ENCODE results near the gene ABTB2.

Gene ABTB2

DNA sequence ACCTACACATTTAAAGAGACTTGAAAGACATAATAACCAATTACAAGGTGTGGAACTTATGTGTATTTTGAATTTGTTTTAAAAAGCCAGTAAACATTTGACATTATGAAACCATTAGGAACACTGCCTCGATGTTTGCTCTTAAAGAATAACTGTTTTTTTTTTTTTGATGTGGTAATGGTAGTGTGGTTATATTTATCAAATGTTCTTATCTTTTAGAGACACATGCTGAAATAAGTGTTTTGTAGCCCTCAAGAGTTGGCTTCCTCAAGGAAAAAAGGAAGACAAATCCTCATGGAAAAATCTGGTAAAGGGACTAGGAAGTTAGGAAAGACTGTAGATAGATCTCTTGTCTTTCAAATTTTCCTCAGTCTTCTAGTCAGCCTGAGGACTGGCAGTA lies 2.2 kb upstream of the ABTB2 start:
- DNase-seq (ENCODE audit: low read depth in 2 of 2), result no peak

DNA sequence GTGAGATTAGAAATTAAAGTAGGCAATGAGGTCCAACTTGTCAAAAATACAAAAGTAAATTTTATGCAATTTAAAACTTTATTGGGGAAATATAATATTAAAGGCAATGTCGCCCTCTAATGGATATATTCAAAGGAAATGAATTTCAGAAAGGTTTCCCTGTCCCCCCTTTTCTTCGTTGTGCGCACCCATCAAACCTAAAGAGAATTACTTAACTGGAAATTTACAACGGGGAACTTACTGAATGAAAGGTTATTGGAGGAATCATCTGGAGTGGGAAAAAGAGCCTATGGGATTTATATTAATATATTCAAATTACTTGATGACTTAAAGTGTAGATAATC lies 1.7 kb upstream of the ABTB2 start:
- no peak for DNase-seq (ENCODE audit: low read depth in 2 of 2)

DNA sequence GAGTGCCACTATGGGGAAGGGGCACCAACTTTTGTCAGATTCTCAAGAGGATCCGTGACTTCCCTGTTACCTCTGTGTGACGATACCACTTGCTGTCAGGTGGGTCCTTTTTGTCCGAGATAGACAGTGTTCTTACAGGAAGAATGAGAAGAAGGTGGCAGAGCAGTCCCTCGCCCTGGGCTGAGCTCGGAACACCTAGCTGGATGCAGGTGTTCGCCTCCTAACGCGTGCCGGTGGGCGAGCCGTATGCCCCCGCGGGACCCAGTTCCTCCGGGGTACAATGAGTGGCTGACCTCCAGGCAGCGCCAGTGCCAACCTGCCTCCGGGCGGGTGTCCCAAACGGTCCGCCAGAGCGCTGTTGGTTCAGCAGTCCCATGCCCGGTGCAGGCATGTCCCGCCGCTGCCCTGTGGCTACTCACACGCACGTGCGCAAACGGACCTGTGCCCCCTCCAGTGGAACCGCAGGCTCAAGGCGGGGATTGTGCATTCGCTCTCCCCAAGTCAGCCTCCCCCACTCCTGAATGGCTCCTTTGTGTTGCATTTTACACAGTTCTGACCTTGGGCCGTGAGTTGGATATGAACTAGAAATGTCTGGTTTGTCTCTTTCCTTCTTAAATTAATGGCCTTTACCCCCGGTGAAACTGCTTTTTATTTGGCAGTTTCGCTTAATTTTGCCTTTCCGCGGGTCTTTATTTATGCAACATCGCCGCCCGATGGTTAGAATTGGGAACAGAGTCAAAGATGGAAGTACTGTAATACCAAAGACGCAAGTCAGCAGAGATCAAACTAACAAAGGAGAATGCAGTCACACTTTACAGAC lies 1.1 kb upstream of the ABTB2 start:
- DNase-seq (ENCODE audit: low read depth in 2 of 2), result peak; percentile 47 to 59

DNA sequence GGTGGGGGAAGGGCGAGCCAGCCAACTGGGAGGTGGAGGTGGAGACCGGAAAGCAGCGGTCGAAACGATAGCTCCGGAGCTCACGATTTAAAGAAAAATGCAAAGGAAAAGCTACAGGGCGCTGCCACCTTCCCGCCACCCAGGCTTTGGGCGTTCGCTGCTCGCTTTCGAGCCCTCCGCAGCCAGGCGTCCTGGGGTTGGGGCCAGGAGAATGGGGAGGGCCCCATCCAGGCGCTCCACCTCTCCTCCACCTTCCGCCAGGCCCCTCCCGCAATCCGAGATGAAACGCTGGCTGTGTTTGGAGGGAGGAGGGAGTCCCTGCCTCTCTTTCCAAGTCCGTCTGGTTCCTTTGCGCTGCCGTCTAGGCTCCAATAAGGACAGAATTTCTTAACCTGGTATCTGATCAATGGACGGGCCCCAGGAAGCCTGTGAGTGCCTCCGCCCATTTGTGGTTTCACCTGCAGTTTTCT lies 483 bp upstream of the ABTB2 start:
- no peak for DNase-seq (ENCODE audit: low read depth in 2 of 2)

DNA sequence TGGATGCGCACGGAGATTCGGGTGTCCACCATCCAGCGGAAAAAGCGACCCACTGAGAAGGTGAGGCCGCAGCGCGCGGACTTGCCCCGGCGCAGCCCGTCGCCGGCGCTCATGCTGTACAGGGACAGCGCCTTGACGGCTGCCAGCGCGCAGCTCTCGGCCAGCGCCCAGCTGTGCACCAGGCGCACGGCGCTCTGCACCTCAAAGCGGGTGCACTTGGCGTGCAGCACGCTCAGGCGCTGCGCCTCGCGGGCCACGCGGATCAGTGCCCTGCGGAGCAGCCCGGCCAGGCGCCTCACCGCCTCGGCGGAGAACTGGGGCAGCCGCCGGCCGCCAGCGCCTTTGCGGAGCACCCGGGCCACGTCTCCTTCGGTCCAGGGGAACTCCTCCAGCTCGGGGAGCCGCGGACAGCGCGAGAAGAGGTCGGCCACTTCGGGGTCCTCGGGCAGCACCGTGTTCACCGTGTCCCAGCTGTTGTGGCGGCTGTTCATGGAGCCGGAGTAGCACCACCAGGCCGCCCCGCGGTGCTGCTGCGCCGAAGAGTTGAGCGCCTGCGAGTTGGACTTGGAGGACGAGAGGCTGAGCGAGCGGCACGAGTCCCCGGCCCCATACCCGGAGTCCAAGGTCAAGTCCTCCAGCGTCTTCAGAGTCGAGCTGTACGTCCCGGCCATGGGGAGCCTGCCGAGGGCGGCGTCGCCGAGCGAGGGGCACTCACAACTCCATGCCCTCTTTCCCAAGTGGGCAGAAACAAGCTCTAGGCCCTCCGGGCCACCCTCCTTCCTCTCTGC lies 703 bp downstream of the ABTB2 start:
- DNase-seq (ENCODE audit: low read depth in 2 of 2), result no peak

DNA sequence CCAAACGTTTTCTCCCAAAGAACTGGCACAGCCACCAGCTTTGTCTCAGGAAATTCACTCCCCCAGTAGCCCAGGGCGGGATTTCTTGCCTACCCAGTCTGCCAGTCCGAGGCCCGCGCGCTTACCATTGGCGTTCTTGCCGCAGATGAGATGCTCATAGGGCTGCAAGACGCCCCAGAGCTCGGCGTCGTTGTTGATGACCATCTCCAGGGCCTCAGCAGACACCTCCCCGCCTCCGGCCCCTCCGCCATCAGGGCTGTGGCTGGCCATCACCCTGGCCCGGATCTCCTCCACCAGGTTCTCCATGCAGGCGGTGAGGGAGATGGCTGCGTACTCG lies 1.3 kb downstream of the ABTB2 start:
- no peak for DNase-seq (ENCODE audit: low read depth in 2 of 2)

DNA sequence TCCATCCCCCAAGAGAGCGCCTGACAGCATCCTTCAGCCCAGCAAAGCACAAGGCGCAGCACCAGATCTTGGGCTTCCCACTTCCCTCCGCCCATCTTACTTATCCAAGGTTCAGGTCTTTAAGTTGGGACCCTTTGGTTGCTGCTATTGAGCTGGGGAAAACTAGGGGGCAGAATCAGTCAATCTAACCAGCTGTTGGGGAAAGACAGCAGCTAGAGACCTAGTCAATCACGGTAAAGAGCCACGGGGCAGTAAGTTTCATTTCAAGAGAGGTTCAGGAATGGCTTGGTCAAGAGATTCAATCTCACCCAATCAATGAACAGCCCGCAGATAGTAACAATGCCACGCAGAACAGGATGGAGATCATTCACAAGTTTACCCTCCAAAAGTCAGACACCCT lies 1.7 kb downstream of the ABTB2 start:
- no peak for DNase-seq (ENCODE audit: low read depth in 2 of 2)

DNA sequence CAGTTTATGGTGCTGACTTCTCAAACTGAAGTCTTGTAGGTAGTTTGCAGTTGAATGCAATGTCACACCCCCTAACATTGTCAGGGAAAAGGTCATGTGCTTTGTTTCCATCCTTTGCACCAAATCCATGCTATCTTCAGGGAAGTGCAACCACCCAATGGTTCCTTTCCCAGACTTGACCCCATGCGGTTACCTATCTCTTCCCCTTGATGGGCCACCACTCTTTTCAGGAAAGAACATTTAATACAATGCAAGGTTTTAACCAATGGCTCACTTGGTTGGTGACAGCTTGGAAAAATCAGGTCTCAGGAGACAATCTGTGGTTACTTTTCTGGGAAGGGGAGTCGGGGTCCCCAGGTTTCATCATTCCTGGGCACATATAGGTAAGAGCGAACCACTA lies 2.1 kb downstream of the ABTB2 start:
- no peak for DNase-seq (ENCODE audit: low read depth in 2 of 2)

DNA sequence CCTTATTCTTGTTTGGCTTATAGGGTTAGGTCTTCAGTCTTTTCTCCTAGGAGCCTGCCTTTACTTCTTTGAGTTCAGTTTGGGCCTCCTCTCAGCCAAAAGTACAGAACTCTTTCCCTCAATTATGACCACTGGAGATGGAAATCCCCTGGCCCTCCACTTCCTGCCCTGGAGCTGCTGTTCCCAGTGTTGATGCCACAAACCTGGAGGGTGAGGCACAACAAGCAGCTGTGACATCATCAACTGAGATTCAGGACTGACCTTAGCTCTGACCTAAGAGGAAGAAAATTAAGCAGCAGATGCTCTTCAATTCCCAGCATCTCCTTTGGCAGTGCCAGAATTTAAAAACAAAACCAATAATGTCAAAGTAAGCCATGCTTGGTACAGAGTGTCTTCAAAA lies 3.0 kb downstream of the ABTB2 start:
- DNase-seq (ENCODE audit: low read depth in 2 of 2), result no peak

DNA sequence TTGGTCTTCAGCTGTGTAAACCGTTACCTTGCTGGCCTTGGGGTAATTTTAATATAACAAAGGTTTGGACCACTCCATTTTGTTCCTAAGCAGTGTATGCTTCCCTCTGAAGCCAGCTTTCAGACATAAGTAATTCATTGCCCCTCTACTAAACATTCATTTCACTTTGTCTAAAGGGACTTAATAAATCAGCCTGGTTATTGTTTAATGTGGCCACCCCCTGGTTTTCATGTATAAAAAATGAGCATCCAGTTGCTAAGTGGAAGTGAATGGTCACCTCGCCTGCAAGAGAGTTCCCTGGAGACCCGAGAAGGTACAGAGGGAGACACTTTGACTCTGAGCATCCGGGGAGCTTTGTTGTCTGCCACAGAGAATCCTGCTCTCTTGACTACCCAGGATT lies 3.9 kb downstream of the ABTB2 start:
- DNase-seq (ENCODE audit: low read depth in 2 of 2), result no peak

DNA sequence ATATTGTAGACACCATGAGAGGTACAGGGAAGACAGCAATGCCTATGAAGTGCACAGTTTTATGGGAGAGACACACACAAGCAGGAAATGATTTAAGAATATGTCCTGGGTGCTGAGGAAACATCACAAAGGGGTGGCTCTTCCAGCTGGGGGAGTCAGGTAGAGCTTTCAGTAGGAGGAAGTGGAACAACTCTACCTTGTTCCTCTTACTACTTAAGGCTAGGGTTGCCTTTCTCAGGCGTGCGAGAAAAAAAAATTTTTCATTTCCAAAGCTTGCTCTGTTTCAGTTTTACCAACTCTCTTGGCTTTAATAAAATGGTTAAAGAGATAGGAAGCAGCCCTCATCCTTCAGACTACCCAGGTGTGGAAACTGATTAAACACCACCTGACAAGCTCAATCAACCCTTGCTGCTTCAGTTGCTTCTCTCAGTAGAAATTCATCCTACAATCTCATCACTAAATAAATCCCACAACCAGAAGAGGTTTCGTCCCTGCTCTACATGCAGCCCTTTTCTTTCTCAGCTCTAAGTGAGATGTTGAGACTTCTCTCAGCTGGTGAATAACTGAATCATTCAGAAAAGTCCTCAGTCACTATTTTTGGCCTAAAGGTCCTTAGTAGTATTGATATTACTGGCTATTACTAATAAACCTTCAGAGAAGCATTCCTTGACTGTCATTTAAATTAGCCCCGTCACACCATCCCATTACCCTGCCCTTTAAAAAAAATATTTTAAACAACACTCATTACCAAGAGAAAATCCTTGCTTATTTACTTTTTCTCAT lies 5.9 kb downstream of the ABTB2 start:
- DNase-seq (ENCODE audit: low read depth in 2 of 2), result no peak

DNA sequence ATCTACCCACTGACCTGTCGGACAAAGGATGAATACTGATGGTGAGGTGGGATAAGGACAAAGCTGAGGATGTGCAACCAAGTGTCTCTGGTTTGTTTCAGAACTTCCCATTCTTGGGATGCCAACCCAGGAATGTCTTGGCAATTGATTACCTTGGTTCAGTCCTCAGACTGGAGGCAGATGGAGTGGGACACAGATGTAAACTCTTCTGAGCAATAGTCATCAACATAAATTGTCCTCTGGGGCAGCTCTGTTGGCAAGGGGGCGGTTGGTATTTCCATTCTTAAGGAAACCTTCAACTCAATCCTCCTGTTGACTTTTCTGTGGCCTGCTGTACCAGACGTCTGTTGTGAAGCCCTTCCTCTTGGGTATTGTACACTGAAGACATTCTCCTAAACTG lies 6.8 kb downstream of the ABTB2 start:
- DNase-seq (ENCODE audit: low read depth in 2 of 2), result no peak

DNA sequence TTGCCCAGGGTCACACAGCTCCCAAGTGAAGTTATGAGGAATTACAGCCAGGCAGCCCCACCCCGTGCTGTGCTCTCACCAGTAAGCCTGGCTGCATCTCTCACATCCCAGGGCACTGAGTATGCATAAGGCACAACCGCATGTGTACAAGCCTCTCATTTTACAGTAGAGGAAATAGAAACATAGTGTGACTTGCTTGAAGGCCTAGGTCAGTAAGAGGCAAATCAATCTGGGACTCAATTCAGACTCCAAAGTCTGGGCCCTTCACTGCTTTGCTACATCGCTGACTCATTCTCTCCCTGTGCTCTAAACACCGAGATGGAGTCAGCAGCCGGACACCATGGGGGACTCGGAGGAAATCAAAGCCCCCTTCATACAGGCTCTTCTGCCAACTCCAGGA lies 7.9 kb downstream of the ABTB2 start:
- DNase-seq (ENCODE audit: low read depth in 2 of 2), result no peak

DNA sequence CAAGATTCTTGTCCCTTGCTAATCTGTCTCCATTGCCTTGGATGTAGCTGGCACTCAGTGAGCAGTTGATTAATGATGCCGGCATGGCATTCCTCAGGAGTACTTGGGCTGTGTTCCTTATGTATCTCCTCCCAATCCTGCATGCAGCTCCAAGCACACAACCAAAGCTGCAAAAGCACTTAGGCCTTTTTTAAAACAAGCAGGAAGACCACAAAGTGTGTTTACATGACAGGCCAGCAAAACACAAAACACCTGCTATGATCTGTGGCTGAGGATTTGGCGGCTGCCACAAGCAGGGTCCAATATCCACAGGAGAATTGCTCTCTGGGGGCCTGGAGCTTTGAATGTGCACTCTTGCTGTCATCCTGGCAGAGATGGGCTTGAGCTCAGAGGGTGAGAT lies 8.9 kb downstream of the ABTB2 start:
- DNase-seq (ENCODE audit: low read depth in 2 of 2), result no peak

DNA sequence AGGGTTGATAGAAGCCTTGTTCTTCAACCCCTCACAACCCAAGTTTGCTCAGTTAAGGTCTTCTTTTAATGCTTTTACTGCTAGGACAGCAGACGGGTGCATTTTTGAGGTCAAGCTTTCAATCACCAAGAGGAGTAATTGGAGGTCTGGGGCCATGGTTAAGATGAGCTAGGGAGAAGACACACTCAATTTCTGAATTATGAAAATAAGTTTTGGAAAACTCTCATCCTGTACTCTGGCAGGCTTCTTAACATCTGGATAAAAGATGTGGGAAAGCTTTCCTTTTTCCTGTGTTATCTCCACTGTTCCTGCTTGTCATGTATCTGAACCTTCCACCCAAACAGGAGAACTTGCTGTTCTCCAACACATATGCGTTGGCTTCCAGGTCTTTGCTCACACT lies 9.7 kb downstream of the ABTB2 start:
- no peak for DNase-seq (ENCODE audit: low read depth in 2 of 2)

DNA sequence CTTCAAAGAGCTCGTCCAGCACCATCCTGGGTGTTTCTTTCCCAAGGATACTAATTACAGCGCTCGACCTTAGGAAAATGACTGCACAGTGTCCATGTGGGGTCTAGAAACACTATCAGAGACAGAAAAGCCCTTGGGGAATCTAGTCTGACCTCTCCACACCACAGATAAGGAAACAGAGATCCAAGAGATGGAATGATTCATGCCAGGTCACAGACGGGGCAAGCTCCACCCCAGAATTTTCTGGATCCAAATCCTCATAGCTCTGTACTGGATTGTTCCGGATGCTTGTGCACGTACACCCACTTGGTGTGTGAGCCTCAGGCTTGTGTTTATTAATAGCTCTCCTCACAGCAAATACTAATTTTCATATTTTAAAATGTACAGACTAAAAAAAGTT lies 11.3 kb downstream of the ABTB2 start:
- no peak for DNase-seq (ENCODE audit: low read depth in 2 of 2)

DNA sequence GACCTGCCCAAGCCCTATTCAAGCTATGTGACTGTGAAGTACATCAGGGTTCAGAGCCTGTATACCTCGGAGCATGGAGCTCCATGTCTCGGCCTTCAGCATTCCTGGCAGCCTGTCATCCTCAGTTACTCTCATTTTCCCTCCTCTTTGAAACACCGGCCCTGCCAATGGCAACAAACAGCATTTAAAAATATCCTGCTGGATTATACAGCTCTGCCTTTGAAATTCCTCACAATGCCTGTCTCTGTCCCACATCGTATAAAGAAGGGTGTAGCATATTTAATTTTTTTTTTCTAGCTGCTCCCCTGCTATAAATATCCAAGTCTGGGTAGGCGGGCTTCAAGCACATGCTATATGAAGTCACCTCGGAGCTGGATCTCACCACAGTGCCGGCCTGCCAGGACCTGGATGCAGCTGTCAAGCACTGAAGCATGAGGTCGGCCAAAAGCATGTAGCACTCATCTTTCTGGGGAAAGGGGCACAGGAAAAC lies 11.8 kb downstream of the ABTB2 start:
- DNase-seq (ENCODE audit: low read depth in 2 of 2), result no peak

DNA sequence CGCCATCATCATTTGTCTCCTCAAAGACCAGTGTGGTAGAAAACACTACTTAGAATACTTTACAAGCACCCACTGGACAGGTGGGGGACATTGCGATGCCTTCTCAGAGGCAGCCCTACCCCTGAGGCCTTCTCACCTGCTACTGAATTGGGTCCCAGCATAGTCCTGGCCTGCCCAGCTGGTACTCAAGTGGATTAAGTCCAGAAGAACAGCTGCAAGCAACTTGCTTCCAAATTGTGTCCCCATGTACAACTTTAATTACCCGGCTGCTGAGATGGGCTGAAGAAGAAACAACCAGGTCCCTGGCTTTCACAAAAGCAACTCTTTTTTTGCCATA lies 12.3 kb downstream of the ABTB2 start:
- DNase-seq (ENCODE audit: low read depth in 2 of 2), result no peak

DNA sequence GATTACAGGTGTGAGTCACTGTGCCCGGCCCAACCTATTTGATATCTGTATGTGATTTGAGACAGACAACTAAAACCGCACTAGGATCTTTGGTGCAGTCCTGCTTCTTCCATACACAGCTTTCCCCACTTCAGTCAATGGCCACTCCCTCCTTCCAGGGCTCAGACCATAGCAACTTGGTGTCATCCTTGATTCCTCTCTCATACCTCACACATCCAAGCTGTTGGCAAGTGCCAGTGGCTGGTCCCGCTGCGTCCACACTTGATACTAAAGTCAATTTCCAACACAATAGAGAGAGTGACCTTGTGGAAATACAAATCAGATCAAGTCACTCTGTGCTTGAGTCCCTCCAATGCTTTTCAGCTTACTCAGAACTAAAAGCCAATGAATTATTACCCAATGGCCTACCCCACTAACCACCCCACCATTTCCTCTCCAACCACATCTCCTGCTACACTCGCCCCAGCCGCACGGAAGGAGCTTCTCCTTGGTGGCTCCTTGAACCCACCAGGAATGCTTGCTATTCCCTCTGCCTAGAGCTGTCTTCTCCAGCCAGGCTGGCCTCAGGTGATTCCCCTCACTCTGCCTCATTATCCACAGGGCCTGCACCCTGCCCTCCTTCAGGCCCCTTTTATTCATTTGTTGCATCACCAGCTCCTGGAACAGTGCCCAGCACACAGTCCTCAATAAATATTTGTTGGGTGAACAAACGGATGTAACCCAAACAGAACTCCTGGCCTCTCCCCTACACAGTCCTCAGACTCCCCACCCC lies 12.9 kb downstream of the ABTB2 start:
- DNase-seq (ENCODE audit: low read depth in 2 of 2), result no peak

DNA sequence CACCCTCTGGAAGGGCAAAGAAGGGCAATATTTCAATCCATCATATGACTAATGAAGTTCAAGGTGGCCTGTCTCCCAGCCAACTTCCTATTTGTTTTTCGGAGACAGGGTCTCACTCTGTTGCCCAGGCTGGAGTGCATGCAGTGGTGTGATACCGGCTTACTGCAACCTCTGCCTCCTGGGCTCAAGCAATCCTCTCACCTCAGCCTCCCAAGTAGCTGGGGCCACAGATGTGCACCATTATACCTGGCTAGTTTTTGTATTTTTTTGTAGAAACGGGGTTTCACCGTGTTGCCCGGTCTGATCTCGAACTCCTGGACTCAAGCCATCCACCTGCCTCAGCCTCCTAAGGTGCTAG lies 13.4 kb downstream of the ABTB2 start:
- no peak for DNase-seq (ENCODE audit: low read depth in 2 of 2)

DNA sequence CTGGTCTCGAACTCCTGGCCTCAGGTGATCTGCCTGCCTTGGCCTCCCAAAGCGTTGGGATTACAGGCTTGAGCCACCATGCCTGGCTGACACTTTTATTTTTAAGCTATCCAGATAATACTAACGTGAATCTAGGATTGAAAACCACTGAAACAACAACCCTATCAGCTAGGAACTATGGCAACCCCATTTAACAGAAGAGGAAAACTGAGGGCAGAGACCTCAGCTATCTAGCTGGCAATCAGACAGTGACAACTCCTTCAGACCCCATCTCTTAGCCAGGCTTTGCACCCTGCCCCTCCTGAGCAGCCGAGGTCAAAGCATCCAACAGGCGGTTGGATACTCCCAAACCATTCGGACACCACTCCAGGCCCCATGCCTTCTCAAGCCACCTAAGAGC lies 14.1 kb downstream of the ABTB2 start:
- no peak for DNase-seq (ENCODE audit: low read depth in 2 of 2)

DNA sequence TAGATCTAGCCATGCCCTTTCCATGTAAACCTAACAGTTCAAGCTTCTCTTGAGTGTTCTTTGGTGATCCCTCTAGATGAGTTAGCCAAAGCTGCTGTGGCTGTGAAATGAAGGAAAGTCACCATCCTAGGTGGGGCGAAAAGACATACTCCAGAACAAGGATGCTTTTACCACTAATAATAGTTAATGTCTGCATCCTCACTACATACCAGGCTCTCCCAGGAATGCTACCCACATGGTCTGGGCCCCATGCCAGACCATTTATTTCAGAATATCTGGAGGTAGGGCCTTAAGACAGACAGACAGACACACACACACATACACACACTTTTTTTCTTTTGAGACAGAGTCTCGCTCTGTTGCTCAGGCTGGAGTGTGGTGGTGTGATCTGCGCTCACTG lies 14.7 kb downstream of the ABTB2 start:
- DNase-seq (ENCODE audit: low read depth in 2 of 2), result no peak
